OCI-LY7 (cell line): Measurements from ENCODE around the gene KNCN. TPM values are rescaled to one million over a fixed set of nuclear protein-coding genes. Genes with fewer than 3 reads are reported as not detected.

ENCODE experiments used
- BruUV-seq: library from RNA; stranded (reverse); fragments of 400-500 nt; replicated peaks from 2 replicates; lab custom pipeline; 2021; lab: Mats Ljungman, UMichigan
- CTCF ChIA-PET: fragments of 300-600 bp; sonication (Branson Sonifier 250); formaldehyde crosslinking; loops from one replicate; lab custom pipeline; 2022; ENCODE audit warnings: antibody characterized with exemption; ENCODE audit not compliant: unreplicated experiment; lab: Charles Lee
- POLR2A ChIA-PET: fragments of 300-600 bp; sonication (Branson Sonifier 250); formaldehyde crosslinking; loops from one replicate; lab custom pipeline; 2022; ENCODE audit warnings: antibody characterized with exemption; lab: Charles Lee
- DNase-seq: peaks from one replicate; pipeline ENCODE4 v3.0.0-alpha.2; 2015; ENCODE audit warnings: low spot score
- H2AFZ ChIP-seq: fragments of 200-600 bp; sonication (generic), shearing (Covaris generic); 2 replicates; pipeline ENCODE4 v1.6.1; 2014; ENCODE audit warnings: mild to moderate bottlenecking, antibody characterized with exemption, low read length, moderate library complexity
- H3K27ac ChIP-seq: fragments of 200-600 bp; sonication (generic); 2 replicates; pipeline ENCODE4 v1.5.1; 2014; ENCODE audit warnings: mixed run types, low read depth, mild to moderate bottlenecking, moderate library complexity, low read length, inconsistent platforms; ENCODE audit not compliant: poor library complexity, severe bottlenecking
- H3K36me3 ChIP-seq: fragments of 200-600 bp; sonication (generic); 2 replicates; pipeline ENCODE4 v1.6.1; 2014; ENCODE audit warnings: mild to moderate bottlenecking, antibody characterized with exemption, low read length, moderate library complexity, mixed read lengths; ENCODE audit not compliant: insufficient read depth
- H3K4me1 ChIP-seq: fragments of 200-600 bp; sonication (generic); 2 replicates; pipeline ENCODE4 v1.5.1; 2014; ENCODE audit warnings: mild to moderate bottlenecking, low read length; ENCODE audit not compliant: insufficient read depth, poor library complexity, severe bottlenecking
- H3K4me2 ChIP-seq: fragments of 200-600 bp; sonication (generic); 2 replicates; pipeline ENCODE4 v1.6.1; 2014; ENCODE audit warnings: mild to moderate bottlenecking, low read length
- H3K4me3 ChIP-seq: fragments of 200-600 bp; sonication (generic); 2 replicates; pipeline ENCODE4 v1.5.1; 2014; ENCODE audit warnings: mild to moderate bottlenecking, low read depth, low read length; ENCODE audit not compliant: poor library complexity, severe bottlenecking
- H3K79me2 ChIP-seq: fragments of 200-600 bp; sonication (generic); 2 replicates; pipeline ENCODE4 v1.6.1; 2016; ENCODE audit warnings: low read depth, mild to moderate bottlenecking, low read length, moderate library complexity, mixed read lengths; ENCODE audit not compliant: insufficient read depth
- H3K9me2 ChIP-seq: fragments of 200-600 bp; sonication (generic); 2 replicates; pipeline ENCODE4 v1.6.1; 2016; ENCODE audit warnings: mild to moderate bottlenecking, low read length, mixed read lengths; ENCODE audit not compliant: insufficient read depth
- H3K9me3 ChIP-seq: fragments of 200-600 bp; sonication (generic); 2 replicates; pipeline ENCODE4 v1.6.1; 2014; ENCODE audit warnings: mild to moderate bottlenecking, mixed run types, low read length, mixed read lengths
- H4K20me1 ChIP-seq: fragments of 200-600 bp; sonication (generic); 2 replicates; pipeline ENCODE4 v1.6.1; 2014; ENCODE audit warnings: mild to moderate bottlenecking, antibody characterized with exemption, low read length, moderate library complexity, mixed read lengths; ENCODE audit not compliant: insufficient read depth
- EZH2phosphoT487 ChIP-seq: fragments of 200-600 bp; sonication (generic); IDR thresholded peaks from 2 replicates; pipeline ENCODE4 v1.6.1; 2018; ENCODE audit warnings: low read depth, borderline replicate concordance, mild to moderate bottlenecking, mixed run types, antibody characterized with exemption, low read length, moderate library complexity, mixed read lengths
- intact Hi-C: fragments of 100-400 bp; cut with micrococcal nuclease; formaldehyde crosslinking; loops from one replicate; pipeline ENCODE4 v1.10.0; 2022; ENCODE audit not compliant: unreplicated experiment
- total RNA-seq, 2 experiments: library from RNA; depleted of rRNA in 1 of 2; stranded (reverse); fragments of >200 nt in 1 of 2; shearing (Covaris generic) in 1 of 2; gene quantifications; 2 replicates each; pipeline ENCODE4 v1.2.3, GENCODE V29; 2014 to 2022
- TF ChIP-seq, protein P1 (sequence below): fragments of 200-600 bp; sonication (generic); conservative IDR thresholded peaks from 2 replicates; pipeline ENCODE4 v1.5.1; 2014; ENCODE audit warnings: mild to moderate bottlenecking, antibody characterized with exemption, low read length, moderate library complexity, mixed read lengths

Gene KNCN
- total RNA-seq, 2 experiments from 2014 or later, result not detected

DNA sequence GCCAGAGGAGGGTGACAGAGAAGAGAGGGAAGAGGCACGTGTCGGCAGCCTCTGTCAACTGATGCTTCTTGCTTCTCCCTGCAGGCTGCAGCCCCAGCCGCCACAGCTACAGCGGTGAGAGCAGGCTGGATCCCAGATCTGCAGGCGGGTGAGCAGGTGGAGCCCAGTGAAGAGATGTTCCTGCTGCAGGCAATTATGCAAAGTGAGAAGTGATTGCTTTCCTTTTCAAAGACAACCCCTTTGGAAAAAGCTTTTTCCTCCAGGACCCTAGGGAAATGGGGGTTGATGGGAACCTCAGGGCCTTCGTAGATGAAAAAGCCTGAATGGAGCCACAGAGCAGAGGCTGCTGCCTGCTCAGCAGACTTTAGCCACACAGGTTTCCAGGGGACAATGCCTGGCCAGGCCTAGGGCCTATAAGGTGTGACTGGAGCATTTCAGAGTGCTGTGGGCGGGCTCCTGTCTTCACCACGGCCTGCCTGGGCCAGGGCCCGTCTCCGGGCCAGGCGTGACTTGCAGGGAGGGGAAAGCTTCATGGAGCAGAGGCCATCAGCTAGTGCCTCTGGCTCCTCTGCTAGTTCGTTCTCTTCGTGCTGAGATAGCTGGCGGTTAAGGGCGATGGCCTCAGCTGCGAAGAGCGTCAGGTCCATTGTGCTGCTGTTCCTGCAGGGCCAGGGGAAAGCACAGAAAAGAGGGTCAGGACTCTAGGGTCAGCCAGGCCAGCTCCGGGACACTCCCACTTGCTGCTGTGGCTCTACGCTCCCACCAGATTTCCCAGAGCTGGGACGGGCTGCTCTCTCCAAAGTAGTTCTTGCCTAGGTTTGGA, 6.9 kb upstream of the KNCN start:
- no TSS peak for BruUV-seq
- no peaks in the 10 kb centered on the region for H3K9me2 ChIP-seq
- intact Hi-C loops, result loop anchor here (10.0 kb wide), 1 partner anchor 166 kb away; no protein-coding TSS in a partner anchor
- no peak overlapping the region for H3K27ac ChIP-seq
- H3K4me2 ChIP-seq, result no peak overlapping the region
- TF ChIP-seq, protein P1, sequence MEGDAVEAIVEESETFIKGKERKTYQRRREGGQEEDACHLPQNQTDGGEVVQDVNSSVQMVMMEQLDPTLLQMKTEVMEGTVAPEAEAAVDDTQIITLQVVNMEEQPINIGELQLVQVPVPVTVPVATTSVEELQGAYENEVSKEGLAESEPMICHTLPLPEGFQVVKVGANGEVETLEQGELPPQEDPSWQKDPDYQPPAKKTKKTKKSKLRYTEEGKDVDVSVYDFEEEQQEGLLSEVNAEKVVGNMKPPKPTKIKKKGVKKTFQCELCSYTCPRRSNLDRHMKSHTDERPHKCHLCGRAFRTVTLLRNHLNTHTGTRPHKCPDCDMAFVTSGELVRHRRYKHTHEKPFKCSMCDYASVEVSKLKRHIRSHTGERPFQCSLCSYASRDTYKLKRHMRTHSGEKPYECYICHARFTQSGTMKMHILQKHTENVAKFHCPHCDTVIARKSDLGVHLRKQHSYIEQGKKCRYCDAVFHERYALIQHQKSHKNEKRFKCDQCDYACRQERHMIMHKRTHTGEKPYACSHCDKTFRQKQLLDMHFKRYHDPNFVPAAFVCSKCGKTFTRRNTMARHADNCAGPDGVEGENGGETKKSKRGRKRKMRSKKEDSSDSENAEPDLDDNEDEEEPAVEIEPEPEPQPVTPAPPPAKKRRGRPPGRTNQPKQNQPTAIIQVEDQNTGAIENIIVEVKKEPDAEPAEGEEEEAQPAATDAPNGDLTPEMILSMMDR, result no peak
- no peak for TF ChIP-seq EZH2phosphoT487
- no peaks in the 10 kb centered on the region for H3K36me3 ChIP-seq
- ChIA-PET CTCF (no interaction called here), POLR2A (interaction anchor here (0.7 to 1.0 kb wide), 2 partner anchors 21 to 60 kb away, joined by 3 read pairs; no protein-coding TSS in a partner anchor)
- no peak overlapping the region for H2AFZ ChIP-seq
- H3K4me3 ChIP-seq, result no peak overlapping the region
- H3K4me1 ChIP-seq, result no peaks in the 10 kb centered on the region
- H3K9me3 ChIP-seq, result no peaks in the 10 kb centered on the region
- no peaks in the 10 kb centered on the region for H4K20me1 ChIP-seq
- H3K79me2 ChIP-seq, result no peaks in the 10 kb centered on the region
- DNase-seq, result no peak

DNA sequence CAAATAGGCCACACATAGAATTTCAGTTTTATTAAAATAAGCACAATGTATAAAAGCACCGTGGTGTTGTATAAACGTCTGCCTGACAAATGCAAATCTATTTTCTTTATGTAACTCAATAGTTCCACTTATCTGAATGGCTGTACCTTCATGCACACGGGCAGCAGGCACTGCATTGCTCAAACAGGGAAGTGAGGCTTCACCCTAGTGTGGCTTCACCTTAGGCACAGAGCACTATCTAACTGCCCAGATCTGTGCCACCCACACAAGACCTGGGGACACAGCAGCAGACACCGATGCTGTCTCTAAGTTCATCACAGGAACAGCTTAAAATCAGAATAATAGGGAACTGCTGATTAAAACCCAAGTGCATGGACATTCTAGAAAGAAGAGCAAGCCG, 6.0 kb upstream of the KNCN start:
- H3K27ac ChIP-seq, result no peak overlapping the region
- H3K9me3 ChIP-seq, result no peaks in the 10 kb centered on the region
- CTCF ChIA-PET, result no interaction called here
- BruUV-seq, result TSS peak; percentile 69
- H3K4me3 ChIP-seq, result no peak overlapping the region
- TF ChIP-seq, protein P1, result no peak
- no peak for TF ChIP-seq EZH2phosphoT487
- no peaks in the 10 kb centered on the region for H3K9me2 ChIP-seq
- no peaks in the 10 kb centered on the region for H3K79me2 ChIP-seq
- no peaks in the 10 kb centered on the region for H4K20me1 ChIP-seq
- no peaks in the 10 kb centered on the region for H3K36me3 ChIP-seq
- DNase-seq, result no peak
- POLR2A ChIA-PET, result no interaction called here
- H2AFZ ChIP-seq, result no peak overlapping the region
- H3K4me2 ChIP-seq, result no peak overlapping the region
- no peaks in the 10 kb centered on the region for H3K4me1 ChIP-seq
- intact Hi-C loops, result loop anchor here (10.0 kb wide), 1 partner anchor 167 kb away; no protein-coding TSS in a partner anchor

DNA sequence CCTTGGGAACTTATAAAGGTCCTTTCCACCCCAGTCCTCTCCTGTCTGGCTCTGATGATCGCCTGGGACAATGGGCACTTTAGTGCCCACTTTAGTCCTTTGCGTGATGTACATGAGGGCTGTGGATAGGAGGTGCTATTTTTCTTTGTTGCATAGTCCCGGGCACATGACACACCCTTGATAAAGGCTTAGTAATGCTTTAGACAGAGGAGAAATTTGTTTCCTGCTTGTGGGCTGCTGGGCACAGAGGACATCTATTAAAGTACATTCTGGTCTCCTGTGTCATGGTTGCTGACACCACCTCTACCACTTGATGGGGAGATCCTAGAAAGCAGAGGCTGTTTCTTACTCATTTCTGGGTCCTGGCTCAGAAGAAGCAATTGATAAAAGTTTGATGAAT, 5.4 kb upstream of the KNCN start:
- no peaks in the 10 kb centered on the region for H3K79me2 ChIP-seq
- no peak for DNase-seq
- H3K4me1 ChIP-seq, result no peaks in the 10 kb centered on the region
- no peak overlapping the region for H3K4me2 ChIP-seq
- no peak overlapping the region for H2AFZ ChIP-seq
- H3K9me3 ChIP-seq, result no peaks in the 10 kb centered on the region
- intact Hi-C loops, result loop anchor here (10.0 kb wide), 1 partner anchor 168 kb away; no protein-coding TSS in a partner anchor
- no peaks in the 10 kb centered on the region for H3K9me2 ChIP-seq
- H3K4me3 ChIP-seq, result no peak overlapping the region
- no peaks in the 10 kb centered on the region for H3K36me3 ChIP-seq
- ChIA-PET POLR2A (no interaction called here), CTCF (no interaction called here)
- H3K27ac ChIP-seq, result no peak overlapping the region
- BruUV-seq, result no TSS peak
- TF ChIP-seq, protein P1, result no peak
- TF ChIP-seq EZH2phosphoT487, result no peak
- no peaks in the 10 kb centered on the region for H4K20me1 ChIP-seq
